NCI-H1930 (cell line): Measurements from ENCODE around the gene CACNA2D3.

Source experiments
- DNase-seq, 2 experiments: peaks; one replicate each; lab custom pipeline; 2025; lab: John Stamatoyannopoulos, UW

CACNA2D3 gene

GRCh38 chr3:54171509-54171908 lies 49.2 kb downstream of the CACNA2D3 start:
- no peak for DNase-seq

DNA sequence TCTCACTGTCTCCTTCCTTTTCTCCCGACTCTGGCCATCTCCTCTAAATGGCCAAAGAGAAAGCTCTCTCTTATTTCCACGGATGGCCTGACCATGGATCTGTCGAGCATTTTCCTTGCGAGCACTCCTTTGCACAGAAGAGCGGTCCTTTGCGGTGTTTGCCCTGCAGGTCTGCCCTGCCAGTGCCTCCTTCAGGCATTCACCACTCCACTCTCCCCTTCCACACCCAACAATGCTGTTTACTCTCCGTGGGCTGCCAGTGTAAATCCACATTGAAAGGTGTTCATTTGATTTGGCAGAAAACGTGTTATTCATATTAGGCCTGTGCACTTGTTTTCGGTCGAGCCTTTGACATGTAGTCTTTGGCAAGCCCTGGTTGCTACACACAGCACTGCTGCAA lies 49.6 kb downstream of the CACNA2D3 start:
- no peak for DNase-seq

GRCh38 chr3:54173371-54173770 lies 51.0 kb downstream of the CACNA2D3 start:
- no peak for DNase-seq

DNA sequence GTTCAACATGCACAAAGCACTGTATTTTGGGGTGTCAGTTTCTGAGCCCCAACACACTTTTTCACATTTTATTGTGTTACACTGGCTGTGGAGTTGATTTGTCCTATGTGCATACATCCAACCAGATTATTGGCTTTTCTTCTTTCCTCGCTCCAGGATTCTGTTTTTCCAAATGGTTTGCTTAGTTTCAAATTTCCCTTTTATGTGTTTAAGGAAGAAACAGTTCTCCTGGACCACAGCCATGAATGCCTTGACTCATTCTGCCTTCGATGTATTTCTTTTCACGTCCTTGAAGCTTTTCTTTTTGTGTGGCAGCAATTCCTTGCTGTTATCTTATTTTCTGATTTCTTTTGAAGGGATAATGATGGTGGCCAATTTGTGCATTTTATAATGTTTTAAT lies 53.8 kb downstream of the CACNA2D3 start:
- DNase-seq, result no peak

DNA sequence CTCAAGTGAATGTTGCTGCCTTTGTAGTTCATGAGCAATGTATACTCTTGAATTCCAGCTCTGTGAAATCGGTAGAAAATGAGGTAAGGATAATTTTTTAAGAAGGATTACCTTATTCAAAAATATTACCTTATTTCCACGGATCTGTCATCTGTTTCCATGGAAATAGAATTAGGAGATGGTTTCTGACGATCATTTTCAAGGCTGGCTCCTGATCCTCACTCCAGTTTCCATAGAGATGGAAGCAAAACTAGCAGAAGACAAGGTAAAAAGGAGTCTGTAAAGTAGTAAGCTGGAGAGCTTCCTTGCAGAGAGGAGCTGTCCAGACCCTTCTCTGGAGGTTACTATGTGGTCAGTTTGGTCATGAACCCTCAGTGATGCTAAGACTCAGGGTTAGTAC lies 55.5 kb downstream of the CACNA2D3 start:
- no peak for DNase-seq

DNA sequence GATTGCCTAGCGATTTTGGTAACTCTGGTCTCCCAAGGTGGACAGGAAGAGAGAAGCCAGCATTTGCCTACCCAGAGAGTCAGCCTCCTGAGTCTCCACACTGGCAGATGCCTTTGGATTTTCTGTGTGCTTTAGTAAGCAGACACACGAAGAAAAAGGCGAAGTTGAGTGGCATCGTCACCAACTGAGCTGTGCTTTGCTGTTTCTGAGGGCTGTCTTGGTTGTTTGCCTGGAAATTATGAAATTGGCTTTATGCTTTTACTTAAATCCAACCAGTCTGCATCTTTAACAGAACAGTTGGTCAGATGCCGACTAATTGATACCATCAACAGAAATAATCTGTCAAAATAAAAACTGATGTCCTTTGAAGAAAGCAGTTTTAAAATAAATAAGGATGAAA lies 56.0 kb downstream of the CACNA2D3 start:
- no peak for DNase-seq

- no peak for DNase-seq
Observed at GRCh38 chr3:54180921-54181320, 58.6 kb downstream of the CACNA2D3 start.

- no peak for DNase-seq
Observed at GRCh38 chr3:54182242-54182641, 59.9 kb downstream of the CACNA2D3 start.

DNA sequence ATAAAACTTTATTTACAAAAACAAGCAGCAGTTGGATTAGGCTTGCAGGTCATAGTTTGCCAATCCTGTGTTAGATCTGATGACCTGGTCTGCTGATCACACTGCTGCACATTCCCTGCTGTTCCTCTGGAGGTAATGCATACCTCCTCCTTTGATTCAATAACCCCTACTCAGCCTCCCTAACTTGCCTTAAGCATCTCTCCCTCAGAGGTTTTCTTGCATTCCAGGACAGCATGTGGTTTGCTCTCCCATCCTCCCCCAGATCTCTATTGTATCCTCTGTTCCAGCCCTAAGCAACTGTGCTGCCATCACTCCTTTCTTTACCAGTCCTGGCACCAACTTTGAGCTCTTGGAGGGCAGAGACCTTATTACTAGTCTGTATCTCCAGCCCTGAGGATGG lies 63.4 kb downstream of the CACNA2D3 start:
- DNase-seq, result no peak

DNA sequence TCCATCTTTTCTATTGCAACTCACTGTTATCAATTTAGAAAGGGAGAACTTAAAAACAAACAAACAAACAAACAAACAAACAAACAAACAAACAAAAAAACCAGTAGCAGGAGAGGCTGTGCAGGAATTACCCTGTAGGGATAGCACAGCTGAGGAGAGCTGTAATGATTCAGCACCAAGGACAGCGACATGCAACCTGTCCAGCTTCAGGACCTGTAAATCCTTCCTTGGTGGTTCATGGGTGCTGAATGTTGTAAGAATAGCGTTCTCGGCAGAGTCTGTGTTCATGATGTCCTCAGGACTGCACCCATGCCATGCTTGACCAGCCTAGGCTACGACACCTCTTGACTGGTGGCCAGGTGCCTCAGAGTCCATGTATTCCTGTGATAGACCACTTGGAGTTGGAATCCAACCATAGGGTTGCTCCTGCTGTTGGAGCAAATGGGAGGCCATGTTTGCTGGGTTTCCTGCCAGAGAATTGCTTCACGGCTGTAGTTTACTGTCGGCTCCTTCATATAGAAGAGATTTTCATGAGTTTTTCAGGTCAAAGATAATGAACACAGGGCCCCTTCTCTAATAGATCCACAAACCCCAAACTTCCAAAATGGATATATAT lies 65.9 kb downstream of the CACNA2D3 start:
- DNase-seq, result no peak

DNA sequence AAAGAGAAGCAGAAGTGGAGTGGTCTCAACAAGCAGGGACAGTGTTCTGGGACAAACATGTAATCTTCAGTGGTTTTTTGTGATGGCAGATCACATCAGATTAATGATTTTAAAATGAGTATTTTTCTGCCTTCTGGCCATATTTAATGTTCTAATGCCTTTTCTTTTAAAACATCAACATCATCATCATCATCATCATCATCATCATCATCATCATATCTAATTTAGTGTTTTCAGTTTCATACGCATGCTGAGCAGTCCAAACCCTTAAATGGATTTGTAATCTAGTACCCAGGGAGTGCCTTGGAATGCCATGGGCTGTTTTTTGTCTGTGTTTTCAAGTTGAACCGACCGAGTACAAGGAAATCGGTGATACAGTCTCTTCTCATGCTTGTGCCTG lies 68.9 kb downstream of the CACNA2D3 start:
- no peak for DNase-seq

DNA sequence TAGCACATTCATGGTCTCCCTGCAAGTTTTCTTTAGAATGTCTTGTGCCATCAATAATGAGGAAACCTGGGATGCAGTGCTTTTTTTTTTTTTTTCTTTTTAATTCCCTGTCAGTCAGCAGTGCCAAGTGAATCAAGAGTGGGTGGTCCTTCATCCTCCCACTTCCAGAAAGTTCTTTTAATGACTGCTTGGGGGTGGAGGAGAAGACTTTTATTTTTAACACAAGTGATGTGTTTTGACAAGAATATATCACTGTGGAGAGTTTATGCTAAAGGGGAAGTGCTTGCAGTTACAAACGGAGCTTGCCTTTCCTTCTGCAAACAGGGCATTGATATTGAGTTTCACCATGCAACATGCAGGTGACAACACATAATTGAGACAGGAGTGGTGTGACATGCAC lies 69.7 kb downstream of the CACNA2D3 start:
- DNase-seq, result no peak

DNA sequence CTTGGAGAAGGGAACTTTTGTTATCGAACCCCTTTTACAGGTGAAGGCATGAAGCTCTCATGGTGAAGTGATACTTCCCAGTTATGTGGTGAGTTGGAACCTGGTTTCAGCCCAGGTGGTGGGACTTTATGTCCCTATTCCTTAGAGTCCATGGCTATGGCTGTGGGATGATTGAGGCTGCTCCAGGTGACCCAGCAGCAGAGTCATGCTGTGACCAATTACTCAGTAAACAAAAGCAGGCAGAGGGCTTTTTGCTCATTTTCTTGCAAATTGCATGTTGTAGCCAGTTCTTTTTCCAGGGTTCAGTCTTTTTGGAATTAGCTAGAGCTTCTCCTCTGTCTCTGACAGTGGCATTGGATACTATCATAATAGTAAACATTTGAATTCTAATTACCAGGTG lies 70.7 kb downstream of the CACNA2D3 start:
- DNase-seq, result no peak

DNA sequence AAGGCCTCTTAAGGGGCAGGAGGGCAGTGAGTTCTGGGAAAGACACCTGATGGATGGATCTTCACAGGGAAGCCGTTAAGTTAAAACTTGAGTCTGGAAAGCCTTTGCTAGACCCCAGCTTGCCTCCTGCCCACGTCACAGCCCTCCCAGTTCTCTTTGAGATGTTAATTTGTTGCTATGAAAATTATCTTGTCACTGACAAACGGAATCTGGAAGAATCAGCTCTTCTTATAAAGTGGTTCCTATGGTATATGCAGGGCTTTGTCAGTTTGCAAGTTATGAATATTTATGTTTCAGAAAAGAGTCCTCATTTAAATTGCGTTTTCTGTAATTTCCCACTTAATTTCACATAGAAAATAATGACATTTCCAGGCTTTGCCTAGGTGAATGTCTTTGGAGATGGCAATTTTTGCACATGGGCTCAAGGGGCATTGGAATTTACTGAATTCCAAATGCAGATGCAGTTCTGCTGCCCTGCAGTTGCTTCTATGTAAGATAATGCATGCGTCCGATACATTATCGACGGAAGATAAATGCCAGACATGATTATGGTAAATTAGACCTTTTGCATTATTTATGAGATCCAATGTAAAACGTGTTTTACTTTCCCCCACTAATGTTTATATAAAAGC lies 74.1 kb downstream of the CACNA2D3 start:
- DNase-seq, result no peak

GRCh38 chr3:54197509-54197908 lies 75.2 kb downstream of the CACNA2D3 start:
- no peak for DNase-seq

DNA sequence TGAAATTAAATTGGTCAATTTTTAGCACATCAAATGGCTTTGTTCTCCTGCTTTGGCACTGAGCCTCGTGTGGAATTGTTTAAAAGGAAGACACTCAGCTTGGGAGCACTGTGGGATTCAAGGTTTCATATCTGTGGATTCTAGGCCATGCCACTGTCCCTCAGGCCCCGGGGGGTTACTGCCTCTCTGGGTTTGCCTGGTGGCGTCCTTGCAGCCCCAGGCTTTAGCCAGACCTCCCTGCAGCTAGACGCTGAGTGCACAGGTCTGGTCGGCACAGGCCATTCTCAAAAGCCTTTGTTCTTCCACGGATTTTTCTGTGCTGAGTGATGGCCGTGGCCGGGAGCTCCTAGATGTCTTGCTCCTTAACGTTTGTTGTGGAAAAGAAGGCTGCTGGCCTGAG lies 76.2 kb downstream of the CACNA2D3 start:
- no peak for DNase-seq

DNA sequence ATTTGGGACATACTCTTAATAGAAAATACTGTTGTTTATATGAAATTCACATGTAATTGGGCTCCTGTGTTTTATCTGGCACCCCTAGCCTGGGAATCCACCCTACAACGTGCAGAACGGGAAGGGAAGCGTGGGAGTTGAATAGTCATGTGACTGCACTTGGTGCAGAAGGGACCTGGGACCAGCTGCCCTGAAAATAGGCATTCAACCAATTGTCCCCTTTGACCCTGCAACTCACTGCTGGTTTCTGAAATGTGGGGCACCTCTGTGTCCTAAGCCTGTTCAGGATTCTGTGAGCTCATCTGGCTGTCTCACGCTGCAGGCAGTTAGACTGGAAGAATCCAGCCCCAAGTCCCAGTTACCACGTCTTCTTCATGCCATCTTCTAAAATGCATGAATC lies 79.7 kb downstream of the CACNA2D3 start:
- no peak for DNase-seq

- DNase-seq, result no peak
Observed at GRCh38 chr3:54202651-54203248, 80.4 kb downstream of the CACNA2D3 start.

DNA sequence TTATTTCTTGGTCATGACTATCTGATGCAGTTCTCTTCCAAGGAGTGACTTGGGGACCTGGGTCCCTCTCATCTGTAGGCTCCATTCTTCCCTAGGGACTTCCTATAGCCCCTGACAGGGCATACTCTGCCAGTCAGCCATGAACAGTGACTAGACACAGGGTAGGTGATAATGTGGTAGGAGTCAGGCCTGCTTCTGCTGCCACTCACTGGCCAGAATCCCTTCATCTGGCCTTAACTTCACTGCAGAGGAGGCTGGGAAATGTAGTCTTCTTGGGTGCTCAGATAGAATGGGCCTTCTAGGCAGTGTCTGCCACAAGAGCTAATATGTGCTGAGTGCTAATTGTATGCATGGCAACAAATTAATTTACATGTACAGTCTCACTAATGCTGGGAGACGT lies 84.5 kb downstream of the CACNA2D3 start:
- DNase-seq, result no peak

DNA sequence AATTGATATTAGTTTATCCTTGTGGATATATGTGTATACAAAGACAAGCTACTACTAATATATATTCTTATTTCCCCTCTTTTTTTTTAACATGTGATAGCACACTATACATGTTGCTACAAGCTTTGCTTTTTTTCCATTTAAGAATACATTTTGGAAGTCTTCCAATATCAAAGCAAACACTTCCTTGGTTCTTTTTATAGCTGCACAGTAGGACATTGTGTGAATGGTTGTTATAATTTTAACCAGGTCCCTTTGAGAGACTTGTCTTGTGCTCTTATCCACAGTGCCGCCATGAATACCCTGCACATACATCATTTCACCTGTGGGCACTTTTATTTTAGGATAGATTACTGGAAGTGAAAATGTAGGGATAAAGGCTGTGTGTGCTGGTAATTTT lies 88.7 kb downstream of the CACNA2D3 start:
- DNase-seq, result peak in 1 of 2 experiments; percentile 19

DNA sequence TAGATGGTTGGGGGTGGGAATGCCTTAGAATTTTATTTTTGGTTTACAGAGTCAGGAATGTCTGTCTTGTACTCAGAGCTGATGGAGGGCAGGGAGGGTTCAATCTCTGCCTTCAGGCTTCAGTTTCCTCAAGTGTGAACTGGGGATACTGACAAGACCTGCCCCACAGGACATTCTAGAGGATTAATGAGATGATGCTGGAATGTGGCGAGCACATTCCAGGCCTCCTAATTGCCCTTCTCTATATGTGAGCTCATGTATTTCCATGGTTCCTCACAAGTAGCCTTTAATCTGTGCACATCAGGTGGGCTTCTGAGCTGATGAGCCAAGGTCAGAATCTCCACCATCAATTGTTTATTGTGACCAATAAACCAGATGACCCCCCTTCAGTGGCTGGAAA lies 90.4 kb downstream of the CACNA2D3 start:
- no peak for DNase-seq

DNA sequence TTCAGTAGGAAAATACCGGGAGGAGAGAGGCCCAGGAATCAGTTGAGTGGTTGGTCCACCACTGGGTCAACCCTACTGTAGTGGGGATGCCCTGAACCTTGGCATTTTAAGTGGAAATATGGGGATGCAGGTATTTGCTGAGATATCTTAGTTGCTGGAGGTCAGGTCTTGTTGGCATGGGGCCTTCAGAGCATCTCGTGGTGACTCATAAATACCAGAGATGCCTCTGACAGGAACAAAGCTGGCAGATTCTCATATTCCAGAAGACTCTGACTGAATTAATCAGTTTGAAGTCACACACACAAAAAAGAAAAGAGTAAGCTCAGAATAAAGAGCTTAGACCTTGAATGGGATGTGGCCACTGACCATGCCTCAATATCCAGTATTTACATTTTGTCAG lies 91.6 kb downstream of the CACNA2D3 start:
- DNase-seq, result no peak

DNA sequence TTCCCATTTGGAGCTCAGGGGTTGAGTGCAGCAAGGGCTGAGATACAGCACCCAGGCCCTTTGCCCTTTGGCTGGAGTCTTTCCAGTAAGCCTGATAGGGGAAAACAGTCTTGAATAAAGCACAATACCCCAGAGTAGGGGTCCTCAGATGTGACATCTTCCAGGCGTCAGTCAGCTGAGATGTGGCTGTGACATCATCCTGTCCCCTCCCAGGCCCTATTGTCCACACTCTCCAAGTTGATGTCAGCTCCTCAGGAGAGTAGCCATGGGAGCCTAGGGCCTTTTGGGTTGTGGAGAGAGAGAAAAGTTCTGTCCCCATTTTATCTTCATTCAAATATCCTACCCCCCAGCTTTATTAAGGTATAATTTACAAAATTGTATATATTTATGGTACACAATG lies 92.5 kb downstream of the CACNA2D3 start:
- DNase-seq, result no peak

DNA sequence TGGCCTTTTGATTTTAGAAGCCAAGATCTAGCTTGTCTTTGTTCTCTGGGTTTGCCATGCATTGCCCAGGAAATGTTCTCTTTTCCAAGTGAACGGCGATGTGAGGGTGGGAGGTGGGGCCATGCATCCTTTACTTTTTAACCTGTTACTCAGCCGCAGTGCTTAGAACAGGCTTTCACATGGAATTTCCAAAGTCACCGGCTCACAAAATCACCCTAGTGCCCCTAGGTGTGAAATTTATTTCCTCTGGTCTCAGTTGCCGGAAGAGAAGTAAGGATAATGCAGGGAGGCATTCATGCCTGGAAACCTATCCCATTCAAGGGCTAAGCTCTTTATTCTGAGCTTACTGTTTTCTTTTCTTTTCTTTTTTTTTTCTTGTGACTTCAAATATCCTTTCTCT lies 93.2 kb downstream of the CACNA2D3 start:
- no peak for DNase-seq
